Measurements from ENCODE around the gene ZDHHC3.

The ZDHHC3 gene

GRCh38 chr3:44981751-44982150 is 5.8 kb upstream of the ZDHHC3 start:
- DNase-seq (ENCODE audit: low read depth) = peak; percentile 28
- no peak overlapping the region for H3K4me3 ChIP-seq (ENCODE audit: low read depth, low read length)
- TF ChIP-seq CTCF (IDR thresholded peaks at IDR 0.05; ENCODE audit: insufficient read depth, low read depth, low read length, missing control alignments) = no peak

GRCh38 chr3:44981220-44981619 is 5.2 kb upstream of the ZDHHC3 start:
- TF ChIP-seq CTCF (IDR thresholded peaks at IDR 0.05; ENCODE audit: insufficient read depth, low read depth, low read length, missing control alignments) = no peak
- no peak overlapping the region for H3K4me3 ChIP-seq (ENCODE audit: low read depth, low read length)
- DNase-seq (ENCODE audit: low read depth) = no peak

- TF ChIP-seq CTCF (IDR thresholded peaks at IDR 0.05; ENCODE audit: insufficient read depth, low read depth, low read length, missing control alignments) = no peak
- H3K4me3 ChIP-seq (ENCODE audit: low read depth, low read length) = peak overlapping the region; percentile 100
- no peak for DNase-seq (ENCODE audit: low read depth)
These were observed 1.6 kb downstream of the ZDHHC3 start for GRCh38 chr3:44974416-44974815.

GRCh38 chr3:44970926-44971490 is 5.0 kb downstream of the ZDHHC3 start:
- no peak for TF ChIP-seq CTCF (IDR thresholded peaks at IDR 0.05; ENCODE audit: insufficient read depth, low read depth, low read length, missing control alignments)
- H3K4me3 ChIP-seq (ENCODE audit: low read depth, low read length) = no peak overlapping the region
- DNase-seq (ENCODE audit: low read depth) = no peak

GRCh38 chr3:44969828-44970179 is 6.2 kb downstream of the ZDHHC3 start:
- TF ChIP-seq CTCF (IDR thresholded peaks at IDR 0.05; ENCODE audit: insufficient read depth, low read depth, low read length, missing control alignments) = no peak
- no peak overlapping the region for H3K4me3 ChIP-seq (ENCODE audit: low read depth, low read length)
- DNase-seq (ENCODE audit: low read depth) = no peak

- no peak overlapping the region for H3K4me3 ChIP-seq (ENCODE audit: low read depth, low read length)
- DNase-seq (ENCODE audit: low read depth) = peak; percentile 28
- TF ChIP-seq CTCF (IDR thresholded peaks at IDR 0.05; ENCODE audit: insufficient read depth, low read depth, low read length, missing control alignments) = no peak
These were observed 6.7 kb downstream of the ZDHHC3 start for GRCh38 chr3:44969154-44969827.

GRCh38 chr3:44968447-44968858 is 7.5 kb downstream of the ZDHHC3 start:
- DNase-seq (ENCODE audit: low read depth) = no peak
- TF ChIP-seq CTCF (IDR thresholded peaks at IDR 0.05; ENCODE audit: insufficient read depth, low read depth, low read length, missing control alignments) = no peak
- no peak overlapping the region for H3K4me3 ChIP-seq (ENCODE audit: low read depth, low read length)

All from GM12865 (cell line).